ENCODE measurements around the gene SEMA3G.

SEMA3G gene

GRCh38 chr3:52403955-52404354 lies 40.9 kb downstream of the SEMA3G start:
- Histone ChIP-seq H3K27me3 (ENCODE audit: insufficient read depth, poor library complexity, severe bottlenecking) (no peaks in the 10 kb centered on the region), H3K4me3 (replicated peaks; ENCODE audit: insufficient read depth, low read length) (no peak overlapping the region), H3K27ac (replicated peaks) (no peak overlapping the region)
- peak; percentile 66 for TF ChIP-seq SPI1 (IDR thresholded peaks at IDR 0.05; ENCODE audit: borderline replicate concordance, low read depth)
- TF ChIP-seq GABPA (IDR thresholded peaks at IDR 0.05; ENCODE audit: low read depth) = no peak
- no peak for TF ChIP-seq CTCF (IDR thresholded peaks at IDR 0.05; ENCODE audit: insufficient read depth, low read length)
- peak; percentile 43; the same call in 1 of the 2 replicates for TF ChIP-seq POLR2AphosphoS5 (IDR thresholded peaks at IDR 0.05; ENCODE audit: low read depth)
- no peak for TF ChIP-seq REST (IDR thresholded peaks at IDR 0.05; ENCODE audit: insufficient replicate concordance, low read depth)
- DNase-seq (ENCODE audit: low read depth in 1 of 2, low spot score in 1 of 2) = no peak

GRCh38 chr3:52403271-52403841 lies 41.5 kb downstream of the SEMA3G start:
- no peak overlapping the region for H3K4me3 ChIP-seq (replicated peaks; ENCODE audit: insufficient read depth, low read length)
- H3K27ac ChIP-seq (replicated peaks) = no peak overlapping the region
- H3K27me3 ChIP-seq (ENCODE audit: insufficient read depth, poor library complexity, severe bottlenecking) = no peaks in the 10 kb centered on the region
- TF ChIP-seq GABPA (IDR thresholded peaks at IDR 0.05; ENCODE audit: low read depth) (no peak), REST (IDR thresholded peaks at IDR 0.05; ENCODE audit: insufficient replicate concordance, low read depth) (no peak), SPI1 (IDR thresholded peaks at IDR 0.05; ENCODE audit: borderline replicate concordance, low read depth) (no peak), POLR2AphosphoS5 (IDR thresholded peaks at IDR 0.05; ENCODE audit: low read depth) (no peak; the same call in 1 of the 2 replicates)
- no peak for DNase-seq (ENCODE audit: low read depth in 1 of 2, low spot score in 1 of 2)

GRCh38 chr3:52402706-52403270 lies 42.1 kb downstream of the SEMA3G start:
- Histone ChIP-seq H3K4me3 (replicated peaks; ENCODE audit: insufficient read depth, low read length) (no peak overlapping the region), H3K27me3 (ENCODE audit: insufficient read depth, poor library complexity, severe bottlenecking) (no peaks in the 10 kb centered on the region), H3K27ac (replicated peaks) (no peak overlapping the region)
- no peak for TF ChIP-seq CTCF (IDR thresholded peaks at IDR 0.05; ENCODE audit: insufficient read depth, low read length)
- no peak for TF ChIP-seq REST (IDR thresholded peaks at IDR 0.05; ENCODE audit: insufficient replicate concordance, low read depth)
- TF ChIP-seq POLR2AphosphoS5 (IDR thresholded peaks at IDR 0.05; ENCODE audit: low read depth) = no peak; the same call in 1 of the 2 replicates
- no peak for TF ChIP-seq SPI1 (IDR thresholded peaks at IDR 0.05; ENCODE audit: borderline replicate concordance, low read depth)
- no peak for TF ChIP-seq GABPA (IDR thresholded peaks at IDR 0.05; ENCODE audit: low read depth)
- DNase-seq (ENCODE audit: low read depth in 1 of 2, low spot score in 1 of 2) = no peak

All from HL-60 (cell line).